ENCODE results near the gene CBLB.
"Not testable (repeated sequence)": the region's sequence is repeated elsewhere in the genome, so short reads cannot be mapped to it uniquely, and the experiment has no call there.

Gene CBLB

DNA sequence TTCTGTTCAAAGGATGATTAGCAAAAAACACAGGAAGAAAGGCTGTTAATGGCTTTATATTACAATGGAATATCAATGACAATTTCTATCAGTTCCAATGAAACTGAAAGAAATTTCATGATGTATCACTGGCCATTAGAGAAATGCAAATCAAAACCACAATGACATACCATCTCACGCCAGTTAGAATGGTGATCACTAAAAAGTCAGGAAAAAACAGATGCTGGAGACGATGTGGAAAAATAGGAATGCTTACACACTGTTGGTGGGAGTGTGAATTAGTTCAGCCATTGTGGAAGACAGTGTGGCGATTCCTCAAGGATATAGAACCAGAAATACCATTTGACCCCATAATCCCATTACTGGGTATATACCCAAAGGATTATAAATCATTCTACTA, 53.5 kb downstream of the CBLB start:
- DNase-seq, result not testable (repeated sequence)

DNA sequence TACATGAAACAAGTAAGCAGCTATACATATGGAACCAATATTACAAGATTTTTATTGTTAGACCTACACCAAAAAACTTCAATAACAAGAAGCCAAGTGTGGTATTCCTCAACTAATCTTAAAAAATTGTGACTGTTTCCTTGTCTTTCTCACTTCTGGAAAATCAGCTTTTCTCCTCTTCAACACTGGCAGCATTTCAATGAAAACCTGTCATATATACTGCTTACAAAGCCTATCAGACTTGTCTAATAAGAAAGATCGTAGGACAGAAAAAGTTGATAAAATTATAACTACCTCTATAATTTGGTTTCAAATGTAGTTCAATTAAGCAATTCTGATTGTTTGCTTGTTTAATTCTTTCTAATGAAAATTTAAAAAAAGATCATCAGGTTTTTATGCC, 55.1 kb downstream of the CBLB start:
- no peak for DNase-seq

DNA sequence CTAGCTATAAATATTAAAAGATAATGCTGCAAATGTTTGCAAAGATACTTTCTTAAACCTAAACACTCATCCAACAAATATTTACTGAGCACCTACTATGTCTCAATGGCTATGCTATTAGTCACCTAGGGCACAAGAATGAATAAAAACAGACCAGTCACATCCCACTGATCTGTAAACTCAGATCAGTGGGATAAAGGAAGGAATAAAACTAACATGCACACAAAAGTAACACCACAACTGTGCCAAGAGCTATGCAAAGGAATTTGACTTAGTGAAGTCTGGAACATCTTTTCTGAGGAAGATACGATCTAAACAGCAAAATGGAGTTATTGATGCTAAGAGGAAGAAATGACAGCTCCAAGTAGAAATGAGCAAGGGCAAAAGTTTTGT, 56.6 kb downstream of the CBLB start:
- no peak for DNase-seq

DNA sequence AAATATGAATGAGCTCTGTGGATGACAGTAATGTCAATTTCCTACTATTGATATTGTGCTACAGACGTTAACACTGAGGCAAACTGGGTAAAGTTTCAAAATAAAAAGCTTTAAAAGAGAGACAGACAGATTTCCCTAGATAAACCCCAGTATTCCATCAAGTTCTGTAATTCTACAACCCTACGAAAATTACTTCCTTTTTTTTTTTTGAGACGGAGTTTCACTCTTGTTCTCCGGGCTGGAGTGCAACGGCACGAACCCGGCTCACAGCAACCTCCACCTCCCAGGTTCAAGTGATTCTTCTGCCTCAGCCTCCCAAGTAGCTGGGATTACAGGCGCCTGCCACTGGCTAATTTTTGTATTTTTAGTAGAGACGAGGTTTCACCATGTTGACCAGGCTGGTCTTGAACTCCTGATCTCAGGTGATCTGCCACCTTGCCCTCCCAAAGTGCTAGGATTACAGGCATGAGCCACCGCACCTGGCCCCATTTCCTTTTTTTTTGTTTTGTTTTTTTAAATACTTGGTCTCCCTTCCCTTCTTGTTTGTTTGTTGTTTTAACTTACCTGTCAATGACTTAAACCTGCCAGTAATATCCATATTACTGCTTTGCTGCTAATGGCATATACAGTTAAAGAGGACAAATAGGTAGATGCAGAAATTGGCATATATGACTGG, 57.2 kb downstream of the CBLB start:
- no peak for DNase-seq

DNA sequence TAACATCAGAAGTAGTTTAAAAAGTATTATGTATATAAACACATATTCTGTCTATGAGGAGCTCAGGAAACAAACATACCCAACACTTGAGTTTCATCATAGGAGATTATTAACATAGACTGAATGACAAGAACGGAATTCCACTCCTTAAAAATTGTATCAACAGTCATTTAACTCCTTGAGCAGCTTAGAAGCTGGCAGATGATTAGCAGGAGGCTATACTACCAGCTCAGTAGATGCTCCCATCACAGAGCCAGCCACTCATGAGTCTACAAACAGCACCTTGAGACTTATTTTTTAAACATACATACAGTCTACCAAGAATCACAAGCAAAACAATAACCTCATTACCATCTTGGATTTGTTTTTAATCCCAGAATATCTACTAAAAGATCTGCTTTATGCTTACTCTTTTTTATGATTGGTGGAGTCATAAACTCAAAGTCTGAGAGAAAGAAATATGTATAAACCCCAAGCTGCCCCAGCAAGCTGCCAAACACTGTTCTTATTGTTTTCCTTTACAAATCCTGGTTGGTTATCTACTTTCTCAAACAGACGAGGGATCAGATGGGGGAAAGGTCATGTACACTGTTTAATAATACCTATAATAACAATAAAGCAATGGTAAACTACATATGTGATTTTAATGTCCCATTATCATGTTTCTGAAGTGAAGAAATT, 59.5 kb downstream of the CBLB start:
- DNase-seq, result no peak

DNA sequence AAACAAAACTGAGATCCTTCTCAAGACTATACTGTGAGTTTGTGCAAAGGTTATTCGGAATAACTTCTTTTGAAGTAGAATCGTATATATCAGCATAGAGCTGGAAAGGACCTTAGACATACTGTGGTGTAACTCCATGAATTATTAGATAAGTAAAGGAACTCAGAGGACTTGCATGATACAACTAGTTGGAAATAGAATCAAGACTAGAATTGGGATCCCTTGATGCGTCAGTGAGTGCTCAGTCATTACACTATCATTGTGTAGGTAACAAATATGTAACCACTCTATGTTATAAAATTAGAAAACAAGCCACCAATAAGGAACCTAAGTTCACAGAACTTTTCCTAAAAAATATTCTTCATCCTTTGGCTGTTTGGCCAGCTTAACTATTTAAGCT, 61.1 kb downstream of the CBLB start:
- no peak for DNase-seq

DNA sequence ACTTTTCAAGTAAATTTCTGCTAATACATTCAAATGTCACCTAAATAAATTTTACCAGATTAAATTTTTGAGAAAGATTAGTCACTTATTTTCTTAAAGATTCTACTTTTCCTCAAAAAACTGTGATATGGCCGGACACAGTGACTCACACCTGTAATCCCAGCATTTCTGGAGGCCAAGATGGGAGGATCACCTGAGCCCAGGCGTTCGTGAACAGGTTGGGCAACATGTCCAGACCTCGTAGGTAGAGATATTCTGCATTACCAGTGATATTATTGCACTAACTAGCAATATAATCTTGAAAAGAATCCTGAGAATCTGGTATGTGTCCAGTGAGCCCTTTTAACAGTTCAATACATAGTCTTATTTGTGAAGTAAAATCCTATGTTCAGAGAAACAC, 61.7 kb downstream of the CBLB start:
- no peak for DNase-seq

DNA sequence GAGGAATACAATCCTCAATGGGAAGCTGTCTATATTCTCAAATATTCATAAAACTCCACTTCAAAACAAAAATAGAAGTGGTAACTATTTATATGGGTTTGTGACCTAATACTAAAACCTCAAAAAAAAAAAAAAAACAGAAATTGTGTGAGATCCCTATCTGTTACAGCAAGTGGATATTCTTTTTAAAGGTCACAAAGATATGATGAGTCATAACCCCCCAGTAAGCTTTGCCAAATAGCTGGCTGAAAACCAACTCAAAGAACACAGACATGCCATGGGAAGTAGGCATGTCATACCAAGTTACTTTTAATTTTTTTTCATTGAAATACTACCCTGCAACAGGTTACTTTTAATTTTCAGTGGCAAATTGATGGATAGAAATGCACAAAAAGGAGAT, 62.5 kb downstream of the CBLB start:
- DNase-seq, result no peak

DNA sequence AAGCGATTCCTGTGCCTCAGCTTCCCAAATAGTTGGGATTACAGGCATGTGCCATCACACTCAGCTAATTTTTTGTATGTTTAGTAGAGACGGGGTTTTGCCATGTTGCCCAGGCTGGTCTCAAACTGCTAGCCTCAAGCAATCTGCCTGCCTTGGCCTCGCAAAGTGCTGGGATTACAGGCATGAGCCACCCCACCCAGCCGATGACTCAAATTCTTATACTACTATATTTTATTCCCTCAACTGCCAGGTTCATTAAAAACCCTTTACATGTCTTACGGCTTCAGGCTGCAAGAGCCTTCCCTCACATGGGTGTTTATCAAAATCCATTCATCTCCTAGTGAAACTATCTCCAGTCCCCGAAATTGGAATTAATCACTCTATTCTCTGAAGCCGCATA, 63.4 kb downstream of the CBLB start:
- DNase-seq, result no peak

DNA sequence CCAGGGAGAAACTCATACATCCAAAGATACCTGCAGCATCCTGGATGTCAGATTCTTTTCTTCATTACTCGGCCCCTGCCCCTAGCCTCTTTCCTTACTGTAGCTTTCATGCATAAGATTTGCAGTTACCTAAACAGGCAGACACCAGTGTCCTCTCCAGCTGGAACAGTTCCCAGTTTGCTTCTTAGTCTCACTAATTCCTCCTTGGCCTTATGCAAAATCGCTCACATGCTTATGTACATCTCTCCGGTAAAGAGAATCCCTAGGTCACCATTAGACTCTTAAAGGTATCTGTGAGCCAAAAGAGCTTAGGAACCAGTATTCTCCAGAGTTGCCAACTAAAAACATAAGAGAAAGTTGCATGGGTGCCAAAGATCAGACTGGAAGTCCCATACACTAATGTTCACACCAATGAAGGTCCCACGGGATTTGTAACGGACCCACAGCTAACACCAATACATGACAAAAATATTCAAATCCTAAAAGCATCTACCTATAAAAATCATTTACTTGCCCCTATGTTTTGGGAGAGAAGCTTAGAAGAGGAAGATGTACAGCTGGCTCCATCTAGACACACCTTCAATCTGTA, 66.6 kb downstream of the CBLB start:
- DNase-seq, result no peak

DNA sequence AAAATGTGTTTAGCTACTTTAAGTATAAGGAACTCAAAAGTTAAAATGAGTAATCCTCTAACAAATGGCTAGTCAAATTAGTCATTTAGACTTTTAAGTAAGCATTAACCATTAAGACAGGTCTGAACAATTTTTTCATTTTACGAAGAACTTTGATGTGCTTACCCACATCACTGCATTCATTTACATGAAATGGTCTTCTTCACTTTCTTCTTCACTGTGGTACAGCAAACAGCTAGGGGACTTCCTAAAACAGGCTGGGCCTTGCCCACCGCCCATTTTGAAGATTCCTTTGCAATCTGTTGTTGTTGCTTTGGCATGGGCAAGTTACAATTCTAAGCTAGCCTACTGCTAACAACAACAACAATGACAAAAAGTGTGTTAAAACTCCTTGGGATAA, 67.4 kb downstream of the CBLB start:
- no peak for DNase-seq

DNA sequence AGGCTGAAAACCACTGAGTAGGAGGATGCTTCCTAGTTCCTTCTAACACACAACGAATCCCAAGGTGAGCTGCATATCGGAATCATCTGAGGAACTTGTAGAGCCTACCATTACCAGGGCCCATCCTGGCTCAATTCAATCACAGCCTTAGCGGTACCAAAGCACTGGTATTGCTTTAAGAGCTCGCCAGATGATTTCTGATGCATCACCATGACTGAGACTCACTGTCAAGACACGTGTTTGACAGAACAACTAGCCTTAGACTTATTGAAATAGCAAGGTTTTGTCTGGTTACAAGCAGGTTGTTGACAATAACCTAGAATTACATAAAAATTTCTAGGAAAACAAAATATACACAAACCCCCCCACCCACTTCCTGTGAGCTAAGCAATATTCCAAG, 68.5 kb downstream of the CBLB start:
- no peak for DNase-seq

DNA sequence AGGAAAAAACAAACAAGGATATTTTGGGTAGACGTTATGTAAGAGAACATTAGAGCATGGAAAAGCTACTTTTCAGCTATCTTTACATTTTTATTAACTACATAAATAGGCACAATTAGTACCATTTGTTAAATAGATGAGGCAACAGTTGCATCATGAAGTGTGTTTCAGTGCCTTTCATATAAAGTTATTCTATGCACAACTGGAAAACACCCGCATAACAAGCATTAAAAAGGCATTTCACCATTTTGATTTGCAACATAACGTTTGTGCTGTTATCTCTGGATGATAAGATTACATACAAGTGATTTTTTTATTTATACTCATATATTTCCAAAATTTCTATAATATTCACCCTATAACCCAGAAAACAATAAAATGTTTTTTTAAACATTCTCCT, 69.5 kb downstream of the CBLB start:
- no peak for DNase-seq

DNA sequence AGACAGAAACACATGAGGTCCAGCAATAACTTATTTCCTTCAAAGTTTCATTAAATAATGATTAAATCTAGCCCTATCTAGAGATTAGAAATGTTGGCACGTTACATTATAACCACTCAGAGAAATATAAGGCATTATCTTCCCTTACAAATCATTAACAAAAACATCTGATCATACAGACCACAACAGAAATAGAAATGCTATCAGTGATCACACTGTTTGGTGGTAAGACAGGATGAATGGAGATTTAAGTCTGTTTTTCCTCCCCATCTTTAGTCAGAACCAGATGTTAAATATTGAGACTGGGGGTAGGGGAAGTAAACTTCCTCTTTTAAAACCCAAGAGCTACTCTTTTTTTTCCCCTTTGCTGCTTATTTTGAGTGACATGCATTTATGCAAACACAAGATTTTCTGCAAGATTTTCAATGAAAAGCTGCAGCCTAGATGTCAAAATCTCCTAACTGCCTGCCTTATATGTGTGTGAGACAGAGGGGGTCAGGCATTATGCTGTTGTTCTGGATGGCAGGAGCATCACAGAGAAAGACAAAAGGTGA, 70.4 kb downstream of the CBLB start:
- DNase-seq, result no peak

DNA sequence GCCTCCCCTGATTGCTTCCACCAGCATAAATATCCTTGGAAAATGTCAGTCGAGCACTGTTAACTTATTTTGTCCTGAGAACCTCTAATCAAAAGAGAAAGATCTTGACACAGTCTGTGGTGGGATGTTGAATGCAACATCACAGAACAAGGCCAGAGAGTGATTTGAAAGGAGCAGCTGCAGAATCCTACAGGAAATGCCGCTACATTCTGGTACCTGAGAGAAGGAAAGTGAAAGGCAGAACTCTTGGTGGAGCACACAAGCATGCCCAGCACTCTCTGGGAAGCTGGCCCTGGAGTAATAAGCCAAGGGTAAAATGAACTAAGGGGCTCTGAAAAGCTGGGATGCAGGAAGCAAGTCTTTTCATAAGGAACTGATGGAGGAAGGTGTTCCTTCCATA, 75.8 kb downstream of the CBLB start:
- no peak for DNase-seq

DNA sequence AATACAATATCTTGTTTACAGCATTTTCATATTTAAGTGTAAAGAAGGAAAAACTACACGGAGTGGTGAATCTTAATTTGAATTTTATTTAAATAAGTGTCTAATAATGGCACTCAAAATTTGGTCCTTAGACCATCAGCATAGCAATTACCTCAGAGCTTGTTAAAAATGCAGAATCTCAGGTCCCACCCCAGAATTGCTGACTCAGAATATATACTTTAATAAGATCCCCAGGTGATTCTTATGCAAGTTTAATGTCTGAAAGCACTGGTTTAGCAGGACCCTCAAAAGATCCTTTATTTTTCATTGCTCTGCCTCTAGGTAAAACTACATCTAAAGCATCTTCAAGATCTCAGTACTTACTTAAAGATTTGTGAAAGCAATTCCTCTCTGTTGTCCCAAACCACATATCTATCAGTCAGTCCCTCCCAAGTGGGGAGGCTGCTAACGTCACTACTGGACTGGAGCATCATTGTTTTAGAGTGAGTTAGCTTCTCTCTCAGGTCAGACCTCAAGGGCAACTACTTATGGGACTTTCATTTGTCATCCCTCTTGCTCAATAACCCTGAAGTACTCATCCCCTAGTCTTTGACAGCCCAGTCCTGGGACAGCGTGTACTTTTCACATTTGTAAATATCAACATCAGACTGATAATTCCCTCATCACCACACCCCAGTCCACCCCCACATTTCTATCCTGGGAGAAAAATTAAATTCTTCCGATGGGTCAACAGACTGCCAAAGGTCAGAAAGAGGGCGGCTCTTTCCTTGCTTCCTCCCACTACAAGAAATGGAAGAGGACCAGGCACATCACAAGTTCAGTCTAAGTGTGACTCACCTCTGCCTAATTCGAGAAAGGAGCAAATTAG, 76.7 kb downstream of the CBLB start:
- no peak for DNase-seq

DNA sequence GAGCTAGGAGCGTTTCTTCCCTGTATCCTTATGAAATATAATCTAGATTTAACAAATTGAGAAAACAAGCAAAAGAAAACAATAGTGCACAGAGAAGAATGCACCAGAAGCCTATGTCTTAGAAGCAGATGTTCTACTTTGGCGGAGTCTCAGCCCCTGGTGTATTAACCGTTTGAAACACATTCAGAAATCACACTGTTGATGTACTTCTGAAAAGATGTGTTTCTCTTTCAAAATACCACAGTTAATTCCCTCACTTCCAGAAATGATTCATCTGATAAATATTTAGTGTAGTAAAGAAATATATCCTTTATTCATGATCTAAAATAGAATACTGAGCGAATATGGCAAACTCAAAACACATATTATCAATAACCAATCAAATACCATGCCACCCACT, 77.7 kb downstream of the CBLB start:
- no peak for DNase-seq

DNA sequence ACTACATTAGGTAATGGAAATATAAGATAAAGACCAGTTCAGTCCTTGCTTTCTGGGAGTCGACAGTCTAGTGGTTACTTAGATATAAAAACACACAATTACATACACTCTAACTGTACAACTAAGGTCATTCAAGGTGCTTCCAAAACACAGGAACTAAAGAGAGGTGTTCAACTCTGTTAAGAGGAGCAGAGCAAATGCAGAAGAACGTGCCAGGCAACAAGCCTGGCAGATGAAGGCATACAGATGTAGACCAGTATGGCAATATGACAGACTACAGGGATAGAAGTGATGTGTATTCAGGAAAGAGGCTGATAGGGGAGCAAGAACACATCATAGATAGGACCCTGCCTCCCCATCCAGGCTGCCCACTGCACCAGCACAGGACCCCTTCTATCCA, 78.3 kb downstream of the CBLB start:
- no peak for DNase-seq

DNA sequence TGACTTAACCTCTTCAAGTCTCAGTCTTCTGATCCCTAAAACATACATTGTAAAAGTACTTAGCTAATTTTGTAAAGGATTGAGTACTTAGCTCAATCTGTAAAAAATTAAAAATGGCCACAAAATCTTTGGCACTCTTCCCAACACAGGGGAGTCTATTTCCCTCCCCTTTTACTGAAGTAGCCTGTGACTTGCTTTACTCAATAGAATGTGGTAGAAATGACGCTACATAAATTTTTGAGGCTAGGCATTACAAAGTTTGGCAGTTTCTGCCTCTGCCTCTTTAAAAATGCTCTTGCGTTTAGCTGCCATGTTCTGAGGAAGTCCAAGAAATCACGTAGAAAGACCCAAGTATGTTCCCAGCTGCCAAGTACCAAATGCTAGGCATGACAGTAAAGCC, 80.2 kb downstream of the CBLB start:
- DNase-seq, result no peak

DNA sequence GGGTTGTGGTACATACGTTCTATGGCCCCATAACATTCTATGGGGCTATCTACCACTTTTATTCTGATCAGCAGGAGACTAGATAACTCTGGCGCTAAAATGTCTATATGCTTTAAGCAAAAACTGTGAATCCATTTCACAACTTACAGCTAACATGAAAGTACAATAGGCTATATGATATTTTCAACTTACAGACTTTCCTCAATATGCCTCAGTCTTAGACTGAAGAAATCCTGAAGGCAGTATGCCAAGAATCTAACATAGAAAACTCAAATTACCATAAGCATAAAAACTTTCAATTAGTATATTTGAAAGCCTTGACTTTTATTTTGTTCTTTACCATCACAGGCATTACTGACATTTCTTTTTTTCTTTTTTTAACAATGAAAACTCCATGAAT, 81.4 kb downstream of the CBLB start:
- no peak for DNase-seq

DNA sequence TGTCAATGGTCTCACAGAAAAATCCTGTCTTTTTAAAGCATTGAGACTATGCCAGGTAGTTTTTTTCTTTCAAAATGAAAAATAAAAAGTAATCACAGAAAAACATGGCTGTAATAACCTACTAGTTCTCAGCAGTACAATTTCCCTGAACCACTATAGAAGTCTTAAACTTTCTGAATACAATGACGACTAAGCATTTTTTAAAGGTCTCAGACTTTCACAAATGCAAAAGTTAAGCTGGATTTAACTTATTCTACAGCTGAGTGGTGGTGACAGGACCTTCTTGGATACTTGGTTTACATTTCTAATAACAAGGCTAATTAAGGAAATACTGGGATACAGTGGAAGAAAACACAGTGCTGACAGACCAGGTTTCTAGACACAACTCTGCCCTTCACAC, 81.8 kb downstream of the CBLB start:
- DNase-seq, result no peak

DNA sequence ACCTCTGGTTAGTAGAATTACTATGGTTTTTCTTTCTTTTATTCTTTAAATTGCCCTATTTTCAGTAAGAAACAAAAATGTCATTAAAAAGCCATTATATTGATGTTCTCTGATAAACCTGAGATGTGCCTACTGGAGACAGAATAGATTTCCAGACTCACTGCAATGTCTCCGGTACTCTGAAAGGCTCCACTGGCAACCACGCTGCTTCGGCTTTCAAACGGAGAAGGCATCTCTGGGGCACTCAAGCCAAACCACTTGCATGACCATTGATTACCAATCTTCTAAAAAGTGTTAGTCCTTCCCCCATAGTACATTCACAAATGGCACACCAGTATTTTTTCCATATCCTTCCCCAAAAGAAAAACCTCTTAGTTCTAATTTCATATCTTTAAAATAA, 82.6 kb downstream of the CBLB start:
- DNase-seq, result no peak

DNA sequence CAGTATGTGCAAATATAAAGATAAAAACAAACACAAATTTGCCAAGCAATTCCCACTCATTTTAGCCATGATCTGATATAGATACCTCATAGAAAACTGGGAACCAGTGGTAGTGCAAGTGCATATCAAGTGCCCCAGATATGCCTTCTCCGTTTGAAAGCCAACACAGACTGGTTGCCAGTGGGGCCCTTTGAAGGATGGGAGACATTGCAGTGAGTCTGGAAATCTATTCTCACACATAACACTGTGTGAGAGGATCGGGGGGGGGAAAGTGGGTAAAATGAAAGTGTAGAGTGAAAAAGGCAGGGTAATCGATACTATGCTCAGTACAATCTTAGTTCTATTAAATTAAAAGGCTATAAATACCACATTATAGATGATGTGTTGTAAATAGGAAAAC, 83.0 kb downstream of the CBLB start:
- DNase-seq, result no peak

DNA sequence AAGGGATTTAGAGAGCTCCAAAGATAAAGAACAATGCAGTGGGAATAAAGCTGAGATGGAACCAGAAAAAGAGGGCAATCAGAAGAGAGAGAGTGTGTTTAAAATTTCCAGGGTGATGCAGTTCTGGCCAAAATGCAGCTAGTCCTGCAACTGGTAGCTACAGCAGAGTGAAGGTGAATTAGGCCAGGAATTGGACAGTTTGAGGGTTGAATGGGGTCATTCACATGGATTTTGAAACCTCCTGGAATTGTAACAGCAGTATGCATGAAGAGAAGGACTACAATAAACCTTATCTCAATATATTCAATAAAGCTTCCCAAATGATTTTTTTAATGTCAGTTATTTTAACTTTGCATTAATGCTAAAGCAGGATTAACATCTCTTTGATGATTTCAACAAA, 85.2 kb downstream of the CBLB start:
- no peak for DNase-seq

Data from DMS79 treated with DMSO at 0.1 percent for 48 hours (cell line).